Measurements from ENCODE around the gene CA4. TPM values are rescaled to one million over a fixed set of nuclear protein-coding genes. Genes with fewer than 3 reads are reported as not detected.

The CA4 gene
- polyA plus RNA-seq, 1 donor from 2014 or later: not detected

DNA sequence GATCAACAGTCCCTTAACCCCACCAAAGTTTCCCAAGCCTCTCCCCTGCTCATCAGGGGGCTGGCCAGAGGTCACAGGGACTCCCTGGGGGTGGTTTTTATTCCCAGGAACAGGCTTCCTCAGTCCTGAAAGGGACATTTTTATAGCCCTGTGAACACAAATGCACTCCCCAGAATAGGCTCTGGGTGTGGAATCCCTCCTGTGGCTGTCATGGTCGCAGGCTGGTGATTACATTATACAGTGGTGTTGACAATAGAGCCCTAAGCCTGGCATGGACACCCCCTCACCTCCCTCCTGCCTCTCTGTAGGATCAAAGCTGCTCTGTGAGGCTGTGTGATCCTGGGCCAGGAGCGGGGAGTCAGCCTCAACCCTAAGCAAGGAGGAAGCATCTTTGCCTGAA, 1.4 kb upstream of the CA4 start:
- Histone ChIP-seq H3K27ac (ENCODE audit: low read length) (no peak overlapping the region), H3K9ac (ENCODE audit: low read length) (no peak overlapping the region), H3K4me3 (ENCODE audit: low read length) (no peak overlapping the region), H3K9me3 (ENCODE audit: low read length) (no peaks in the 10 kb centered on the region), H3K36me3 (ENCODE audit: insufficient read depth, low read length) (no peaks in the 10 kb centered on the region), H3K27me3 (ENCODE audit: insufficient read depth, low read depth, low read length) (peaks cover 35% of the 10 kb centered on the region), H4K20me1 (ENCODE audit: insufficient read depth) (no peaks in the 10 kb centered on the region), H3K79me2 (replicated peaks; ENCODE audit: insufficient read depth, low read length) (no peaks in the 10 kb centered on the region), H3K4me2 (ENCODE audit: low read length) (no peak overlapping the region), H2AFZ (ENCODE audit: low read depth, low read length) (no peak overlapping the region), H3K9me2 (ENCODE audit: insufficient read depth, low read length) (no peaks in the 10 kb centered on the region), H3F3A (ENCODE audit: insufficient read depth, low read length, poor library complexity, severe bottlenecking) (no peaks in the 10 kb centered on the region)
- TF ChIP-seq MXI1 (conservative IDR thresholded peaks at IDR 0.05; ENCODE audit: poor library complexity, severe bottlenecking) (no peak), TAF1 (IDR thresholded peaks at IDR 0.05; ENCODE audit: low read depth) (no peak), RAD21 (conservative IDR thresholded peaks at IDR 0.05) (no peak), SMC3 (conservative IDR thresholded peaks at IDR 0.05; ENCODE audit: poor library complexity) (no peak), EP300 (conservative IDR thresholded peaks at IDR 0.05; ENCODE audit: poor library complexity, severe bottlenecking) (no peak), POLR2AphosphoS5 (IDR thresholded peaks at IDR 0.05) (no peak), EZH2 (IDR thresholded peaks at IDR 0.05; ENCODE audit: borderline replicate concordance, insufficient read depth, low read length, poor library complexity, severe bottlenecking) (no peak)
- TF ChIP-seq, protein P1, sequence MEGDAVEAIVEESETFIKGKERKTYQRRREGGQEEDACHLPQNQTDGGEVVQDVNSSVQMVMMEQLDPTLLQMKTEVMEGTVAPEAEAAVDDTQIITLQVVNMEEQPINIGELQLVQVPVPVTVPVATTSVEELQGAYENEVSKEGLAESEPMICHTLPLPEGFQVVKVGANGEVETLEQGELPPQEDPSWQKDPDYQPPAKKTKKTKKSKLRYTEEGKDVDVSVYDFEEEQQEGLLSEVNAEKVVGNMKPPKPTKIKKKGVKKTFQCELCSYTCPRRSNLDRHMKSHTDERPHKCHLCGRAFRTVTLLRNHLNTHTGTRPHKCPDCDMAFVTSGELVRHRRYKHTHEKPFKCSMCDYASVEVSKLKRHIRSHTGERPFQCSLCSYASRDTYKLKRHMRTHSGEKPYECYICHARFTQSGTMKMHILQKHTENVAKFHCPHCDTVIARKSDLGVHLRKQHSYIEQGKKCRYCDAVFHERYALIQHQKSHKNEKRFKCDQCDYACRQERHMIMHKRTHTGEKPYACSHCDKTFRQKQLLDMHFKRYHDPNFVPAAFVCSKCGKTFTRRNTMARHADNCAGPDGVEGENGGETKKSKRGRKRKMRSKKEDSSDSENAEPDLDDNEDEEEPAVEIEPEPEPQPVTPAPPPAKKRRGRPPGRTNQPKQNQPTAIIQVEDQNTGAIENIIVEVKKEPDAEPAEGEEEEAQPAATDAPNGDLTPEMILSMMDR (IDR thresholded peaks at IDR 0.05; ENCODE audit: poor library complexity, severe bottlenecking): no peak

DNA sequence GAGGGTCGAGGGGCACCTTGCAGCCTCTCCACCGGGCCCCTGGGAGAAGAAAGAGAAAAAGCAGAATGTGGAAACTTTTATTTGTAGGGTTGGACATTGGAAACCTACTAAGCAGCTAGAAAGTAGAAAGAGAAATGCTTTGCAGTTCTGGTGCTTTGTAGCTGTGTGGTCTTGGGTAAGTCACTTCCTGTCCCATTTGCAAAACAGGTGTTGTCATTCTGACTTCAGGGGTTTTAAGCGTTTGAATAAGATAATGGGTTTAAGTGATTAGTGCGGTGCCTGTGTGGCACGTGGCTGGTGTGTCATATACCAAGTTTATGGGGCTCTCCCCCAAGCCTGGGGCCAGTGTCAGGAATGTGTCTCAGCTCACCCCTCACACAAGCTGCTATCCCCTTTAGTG, 1.6 kb downstream of the CA4 start:
- no peak overlapping the region for H3K9ac ChIP-seq (ENCODE audit: low read length)
- H3K9me3 ChIP-seq (ENCODE audit: low read length): no peaks in the 10 kb centered on the region
- no peak for TF ChIP-seq TAF1 (IDR thresholded peaks at IDR 0.05; ENCODE audit: low read depth)
- TF ChIP-seq, protein P2, sequence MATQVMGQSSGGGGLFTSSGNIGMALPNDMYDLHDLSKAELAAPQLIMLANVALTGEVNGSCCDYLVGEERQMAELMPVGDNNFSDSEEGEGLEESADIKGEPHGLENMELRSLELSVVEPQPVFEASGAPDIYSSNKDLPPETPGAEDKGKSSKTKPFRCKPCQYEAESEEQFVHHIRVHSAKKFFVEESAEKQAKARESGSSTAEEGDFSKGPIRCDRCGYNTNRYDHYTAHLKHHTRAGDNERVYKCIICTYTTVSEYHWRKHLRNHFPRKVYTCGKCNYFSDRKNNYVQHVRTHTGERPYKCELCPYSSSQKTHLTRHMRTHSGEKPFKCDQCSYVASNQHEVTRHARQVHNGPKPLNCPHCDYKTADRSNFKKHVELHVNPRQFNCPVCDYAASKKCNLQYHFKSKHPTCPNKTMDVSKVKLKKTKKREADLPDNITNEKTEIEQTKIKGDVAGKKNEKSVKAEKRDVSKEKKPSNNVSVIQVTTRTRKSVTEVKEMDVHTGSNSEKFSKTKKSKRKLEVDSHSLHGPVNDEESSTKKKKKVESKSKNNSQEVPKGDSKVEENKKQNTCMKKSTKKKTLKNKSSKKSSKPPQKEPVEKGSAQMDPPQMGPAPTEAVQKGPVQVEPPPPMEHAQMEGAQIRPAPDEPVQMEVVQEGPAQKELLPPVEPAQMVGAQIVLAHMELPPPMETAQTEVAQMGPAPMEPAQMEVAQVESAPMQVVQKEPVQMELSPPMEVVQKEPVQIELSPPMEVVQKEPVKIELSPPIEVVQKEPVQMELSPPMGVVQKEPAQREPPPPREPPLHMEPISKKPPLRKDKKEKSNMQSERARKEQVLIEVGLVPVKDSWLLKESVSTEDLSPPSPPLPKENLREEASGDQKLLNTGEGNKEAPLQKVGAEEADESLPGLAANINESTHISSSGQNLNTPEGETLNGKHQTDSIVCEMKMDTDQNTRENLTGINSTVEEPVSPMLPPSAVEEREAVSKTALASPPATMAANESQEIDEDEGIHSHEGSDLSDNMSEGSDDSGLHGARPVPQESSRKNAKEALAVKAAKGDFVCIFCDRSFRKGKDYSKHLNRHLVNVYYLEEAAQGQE (IDR thresholded peaks at IDR 0.05; ENCODE audit: borderline replicate concordance): no peak
- TF ChIP-seq, protein P1 (IDR thresholded peaks at IDR 0.05; ENCODE audit: poor library complexity, severe bottlenecking): no peak
- TF ChIP-seq SMC3 (conservative IDR thresholded peaks at IDR 0.05; ENCODE audit: poor library complexity): no peak
- TF ChIP-seq POLR2AphosphoS5 (IDR thresholded peaks at IDR 0.05): no peak
- no peak overlapping the region for H2AFZ ChIP-seq (ENCODE audit: low read depth, low read length)
- no peak overlapping the region for H3K27ac ChIP-seq (ENCODE audit: low read length)
- no peaks in the 10 kb centered on the region for H3K79me2 ChIP-seq (replicated peaks; ENCODE audit: insufficient read depth, low read length)
- no peaks in the 10 kb centered on the region for H4K20me1 ChIP-seq (ENCODE audit: insufficient read depth)
- H3K4me2 ChIP-seq (ENCODE audit: low read length): no peak overlapping the region
- H3K9me2 ChIP-seq (ENCODE audit: insufficient read depth, low read length): no peaks in the 10 kb centered on the region
- H3K27me3 ChIP-seq (ENCODE audit: insufficient read depth, low read depth, low read length): peaks cover 35% of the 10 kb centered on the region
- H3K36me3 ChIP-seq (ENCODE audit: insufficient read depth, low read length): no peaks in the 10 kb centered on the region
- H3F3A ChIP-seq (ENCODE audit: insufficient read depth, low read length, poor library complexity, severe bottlenecking): no peaks in the 10 kb centered on the region
- no peak overlapping the region for H3K4me3 ChIP-seq (ENCODE audit: low read length)
